SK-N-MC (cell line): ENCODE data around the gene GLI3.

Source experiments
- EZH2 ChIP-seq: fragments of 200-600 bp; sonication (generic); IDR thresholded peaks from one replicate; pipeline ENCODE4 v1.6.1; 2017; ENCODE audit warnings: antibody characterized with exemption
- POLR2AphosphoS5 ChIP-seq: IDR thresholded peaks from 2 replicates; pipeline ENCODE4 v1.6.1; 2012; ENCODE audit warnings: mild to moderate bottlenecking, low read depth, low read length, borderline replicate concordance

GRCh38 chr7:41994746-41995110 lies 242.3 kb downstream of the GLI3 start:
- no peak for TF ChIP-seq EZH2
- no peak; the same call in 1 of the 2 replicates for TF ChIP-seq POLR2AphosphoS5
